Measurements from ENCODE around the gene C1orf122.

DNA sequence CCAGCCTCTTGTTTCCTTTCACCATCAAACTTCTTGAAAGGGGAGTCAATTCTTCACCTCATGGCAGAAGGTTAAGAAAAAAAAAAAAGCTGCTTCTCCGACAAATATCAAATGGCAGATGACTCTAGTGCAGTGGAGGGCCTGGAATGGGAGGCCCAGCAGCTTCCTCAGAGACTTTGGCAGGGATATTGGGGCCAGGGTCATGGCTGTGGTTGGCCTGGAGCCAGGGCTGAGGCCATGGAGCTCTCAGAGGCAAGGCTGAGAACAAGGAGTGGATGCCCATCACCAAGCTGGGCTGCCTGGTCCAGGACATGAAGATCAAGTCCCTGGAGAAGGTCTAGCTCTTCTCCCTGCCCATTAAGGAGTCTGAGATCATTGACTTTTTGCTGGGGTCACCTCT, 33.1 kb downstream of the C1orf122 start:
- TF ChIP-seq, protein P1, sequence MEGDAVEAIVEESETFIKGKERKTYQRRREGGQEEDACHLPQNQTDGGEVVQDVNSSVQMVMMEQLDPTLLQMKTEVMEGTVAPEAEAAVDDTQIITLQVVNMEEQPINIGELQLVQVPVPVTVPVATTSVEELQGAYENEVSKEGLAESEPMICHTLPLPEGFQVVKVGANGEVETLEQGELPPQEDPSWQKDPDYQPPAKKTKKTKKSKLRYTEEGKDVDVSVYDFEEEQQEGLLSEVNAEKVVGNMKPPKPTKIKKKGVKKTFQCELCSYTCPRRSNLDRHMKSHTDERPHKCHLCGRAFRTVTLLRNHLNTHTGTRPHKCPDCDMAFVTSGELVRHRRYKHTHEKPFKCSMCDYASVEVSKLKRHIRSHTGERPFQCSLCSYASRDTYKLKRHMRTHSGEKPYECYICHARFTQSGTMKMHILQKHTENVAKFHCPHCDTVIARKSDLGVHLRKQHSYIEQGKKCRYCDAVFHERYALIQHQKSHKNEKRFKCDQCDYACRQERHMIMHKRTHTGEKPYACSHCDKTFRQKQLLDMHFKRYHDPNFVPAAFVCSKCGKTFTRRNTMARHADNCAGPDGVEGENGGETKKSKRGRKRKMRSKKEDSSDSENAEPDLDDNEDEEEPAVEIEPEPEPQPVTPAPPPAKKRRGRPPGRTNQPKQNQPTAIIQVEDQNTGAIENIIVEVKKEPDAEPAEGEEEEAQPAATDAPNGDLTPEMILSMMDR (conservative IDR thresholded peaks at IDR 0.05; ENCODE audit: low read depth in 2 of 2): no peak
- TF ChIP-seq CREB1 (CRISPR knock-in tag; IDR thresholded peaks at IDR 0.05; ENCODE audit: low read depth) (no peak), JUNB (IDR thresholded peaks at IDR 0.05; ENCODE audit: unreplicated experiment) (no peak), POLR2AphosphoS5 (IDR thresholded peaks at IDR 0.05; ENCODE audit: low read depth) (no peak), NANOG (IDR thresholded peaks at IDR 0.05; ENCODE audit: borderline replicate concordance) (no peak), EZH2phosphoT487 (IDR thresholded peaks at IDR 0.05; ENCODE audit: unreplicated experiment) (no peak), EZH2 (IDR thresholded peaks at IDR 0.05; ENCODE audit: low read depth, unreplicated experiment) (no peak), STAT1 (IDR thresholded peaks at IDR 0.05; ENCODE audit: unreplicated experiment) (no peak)
- TF ChIP-seq, protein P2, sequence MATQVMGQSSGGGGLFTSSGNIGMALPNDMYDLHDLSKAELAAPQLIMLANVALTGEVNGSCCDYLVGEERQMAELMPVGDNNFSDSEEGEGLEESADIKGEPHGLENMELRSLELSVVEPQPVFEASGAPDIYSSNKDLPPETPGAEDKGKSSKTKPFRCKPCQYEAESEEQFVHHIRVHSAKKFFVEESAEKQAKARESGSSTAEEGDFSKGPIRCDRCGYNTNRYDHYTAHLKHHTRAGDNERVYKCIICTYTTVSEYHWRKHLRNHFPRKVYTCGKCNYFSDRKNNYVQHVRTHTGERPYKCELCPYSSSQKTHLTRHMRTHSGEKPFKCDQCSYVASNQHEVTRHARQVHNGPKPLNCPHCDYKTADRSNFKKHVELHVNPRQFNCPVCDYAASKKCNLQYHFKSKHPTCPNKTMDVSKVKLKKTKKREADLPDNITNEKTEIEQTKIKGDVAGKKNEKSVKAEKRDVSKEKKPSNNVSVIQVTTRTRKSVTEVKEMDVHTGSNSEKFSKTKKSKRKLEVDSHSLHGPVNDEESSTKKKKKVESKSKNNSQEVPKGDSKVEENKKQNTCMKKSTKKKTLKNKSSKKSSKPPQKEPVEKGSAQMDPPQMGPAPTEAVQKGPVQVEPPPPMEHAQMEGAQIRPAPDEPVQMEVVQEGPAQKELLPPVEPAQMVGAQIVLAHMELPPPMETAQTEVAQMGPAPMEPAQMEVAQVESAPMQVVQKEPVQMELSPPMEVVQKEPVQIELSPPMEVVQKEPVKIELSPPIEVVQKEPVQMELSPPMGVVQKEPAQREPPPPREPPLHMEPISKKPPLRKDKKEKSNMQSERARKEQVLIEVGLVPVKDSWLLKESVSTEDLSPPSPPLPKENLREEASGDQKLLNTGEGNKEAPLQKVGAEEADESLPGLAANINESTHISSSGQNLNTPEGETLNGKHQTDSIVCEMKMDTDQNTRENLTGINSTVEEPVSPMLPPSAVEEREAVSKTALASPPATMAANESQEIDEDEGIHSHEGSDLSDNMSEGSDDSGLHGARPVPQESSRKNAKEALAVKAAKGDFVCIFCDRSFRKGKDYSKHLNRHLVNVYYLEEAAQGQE (IDR thresholded peaks at IDR 0.05; ENCODE audit: unreplicated experiment): no peak
